H1 (cell line): ENCODE data around the gene ASB8. TPM values are rescaled to one million over a fixed set of nuclear protein-coding genes. Genes with fewer than 3 reads are reported as not detected.

Experiments used
- CTCF ChIA-PET: fragments of 300-600 bp; sonication (Branson Sonifier 250); formaldehyde crosslinking; loops from one replicate; lab custom pipeline; 2021; ENCODE audit not compliant: partially characterized antibody; lab: Charles Lee
- POLR2A ChIA-PET: fragments of 300-600 bp; sonication (Branson Sonifier 250); formaldehyde crosslinking; loops from one replicate; lab custom pipeline; 2021; ENCODE audit warnings: inconsistent platforms; ENCODE audit not compliant: partially characterized antibody; lab: Charles Lee
- DNase-seq, 2 experiments: peaks; one replicate each; pipeline versions ENCODE4 v3.0.0 to v3.0.0-alpha.2; 2010 to 2022; ENCODE audit warnings: low spot score in 2 of 2, low read depth in 1 of 2, mixed read lengths in 1 of 2
- FAIRE-seq: peaks from 2 replicates; lab custom pipeline; 2011; peaks lifted over from hg19 to GRCh38; lab: Jason Lieb, UNC
- H2AFZ ChIP-seq: 2 replicates; pipeline ENCODE4 v1.8.1; 2012; ENCODE audit warnings: low read length, inconsistent platforms
- H2AK5ac ChIP-seq: 2 replicates; pipeline ENCODE4 v1.6.1; 2013; ENCODE audit warnings: low read depth, low read length
- H2BK120ac ChIP-seq: replicated peaks from 2 replicates; pipeline ENCODE3; 2013; ENCODE audit warnings: low read depth, low read length, inconsistent platforms
- H2BK12ac ChIP-seq: 2 replicates; pipeline ENCODE4 v1.6.1; 2013; ENCODE audit warnings: low read depth, low read length
- H2BK15ac ChIP-seq: 2 replicates; pipeline ENCODE4 v1.6.1; 2013; ENCODE audit warnings: low read length
- H2BK20ac ChIP-seq: 2 replicates; pipeline ENCODE4 v1.6.1; 2013; ENCODE audit warnings: low read length
- H2BK5ac ChIP-seq: 2 replicates; pipeline ENCODE4 v1.6.1; 2013; ENCODE audit warnings: low read depth, low read length
- H3K14ac ChIP-seq: 2 replicates; pipeline ENCODE4 v1.6.1; 2013; ENCODE audit warnings: inconsistent platforms; ENCODE audit not compliant: insufficient read length
- H3K18ac ChIP-seq: 2 replicates; pipeline ENCODE4 v1.6.1; 2013; ENCODE audit warnings: low read length; ENCODE audit errors: extremely low read depth
- H3K23ac ChIP-seq: 2 replicates; pipeline ENCODE4 v1.6.1; 2013; ENCODE audit warnings: inconsistent platforms; ENCODE audit not compliant: insufficient read length
- H3K23me2 ChIP-seq: 2 replicates; pipeline ENCODE4 v1.6.1; 2013; ENCODE audit warnings: low read depth, low read length
- H3K27ac ChIP-seq: 2 replicates; pipeline ENCODE4 v1.6.1; 2011; ENCODE audit warnings: low read depth, low read length, inconsistent platforms
- H3K27me3 ChIP-seq, 4 experiments: replicated peaks in 1 of 4; 1 replicate in 1 of 4; 2 replicates in 3 of 4; pipeline versions ENCODE4 v1.6.1 to v1.8.1; 2011 to 2013; ENCODE audit warnings: low read length in 3 of 4, mild to moderate bottlenecking in 3 of 4, inconsistent platforms in 2 of 4, mixed read lengths in 2 of 4, moderate library complexity in 1 of 4; ENCODE audit not compliant: control insufficient read depth in 3 of 4, insufficient read depth in 3 of 4; ENCODE audit errors: extremely low read depth in 1 of 4
- H3K36me3 ChIP-seq, 4 experiments: 2 replicates each; pipeline versions ENCODE4 v1.6.1 to v1.8.1; 2011 to 2013; ENCODE audit warnings: mild to moderate bottlenecking in 4 of 4, low read length in 3 of 4, moderate library complexity in 2 of 4, control low read depth in 1 of 4, inconsistent platforms in 1 of 4; ENCODE audit not compliant: insufficient read depth in 4 of 4, control insufficient read depth in 2 of 4
- H3K4ac ChIP-seq: replicated peaks from 2 replicates; pipeline ENCODE3; 2013; ENCODE audit warnings: low read length, low read depth, mixed read lengths, inconsistent platforms; ENCODE audit not compliant: insufficient read length
- H3K4me1 ChIP-seq, 4 experiments: replicated peaks in 1 of 4; 1 replicate in 1 of 4; 2 replicates in 3 of 4; pipeline versions ENCODE4 v1.6.1 to v1.8.1; 2011 to 2013; ENCODE audit warnings: low read length in 3 of 4, inconsistent platforms in 2 of 4, mixed read lengths in 1 of 4; ENCODE audit not compliant: insufficient read depth in 4 of 4, control insufficient read depth in 3 of 4
- H3K4me2 ChIP-seq, 2 experiments: 2 replicates each; pipeline versions ENCODE4 v1.6.1 to v1.8.1; 2011 to 2013; ENCODE audit warnings: low read depth in 2 of 2, low read length in 2 of 2, control low read depth in 1 of 2, inconsistent platforms in 1 of 2, mild to moderate bottlenecking in 1 of 2; ENCODE audit not compliant: insufficient read depth in 1 of 2
- H3K4me3 ChIP-seq, 4 experiments: fragments of 200-600, 300-600 bp in 1 of 4; sonication (generic), shearing (Covaris generic), sonication (Bioruptor Twin) in 1 of 4; 2 replicates each; pipeline versions ENCODE4 v1.5.1 to v1.8.1; 2011 to 2016; ENCODE audit warnings: low read length in 4 of 4, low read depth in 3 of 4, control low read depth in 2 of 4, inconsistent platforms in 2 of 4, mild to moderate bottlenecking in 2 of 4, mixed read lengths in 1 of 4, moderate library complexity in 1 of 4; ENCODE audit not compliant: insufficient read depth in 2 of 4; ENCODE audit errors: extremely low read depth in 1 of 4
- H3K56ac ChIP-seq: replicated peaks from 2 replicates; pipeline ENCODE3; 2013; ENCODE audit warnings: low read depth, mild to moderate bottlenecking, mixed read lengths, low read length, inconsistent platforms; ENCODE audit not compliant: insufficient read length
- H3K79me1 ChIP-seq: 2 replicates; pipeline ENCODE4 v1.6.1; 2013; ENCODE audit warnings: low read depth, low read length, control low read depth
- H3K79me2 ChIP-seq, 2 experiments: 2 replicates each; pipeline versions ENCODE4 v1.6.1 to v1.8.1; 2012 to 2013; ENCODE audit warnings: low read length in 2 of 2, mild to moderate bottlenecking in 2 of 2, inconsistent platforms in 1 of 2; ENCODE audit not compliant: insufficient read depth in 2 of 2, control insufficient read depth in 1 of 2
- H3K9ac ChIP-seq, 4 experiments: replicated peaks in 1 of 4; 1 replicate in 1 of 4; 2 replicates in 3 of 4; pipeline versions ENCODE4 v1.6.1 to v1.8.1; 2011 to 2013; ENCODE audit warnings: low read depth in 3 of 4, low read length in 3 of 4, control low read depth in 2 of 4, mild to moderate bottlenecking in 2 of 4, moderate library complexity in 2 of 4, inconsistent platforms in 1 of 4; ENCODE audit errors: extremely low read depth in 1 of 4
- H3K9me3 ChIP-seq, 2 experiments: 2 replicates each; pipeline versions ENCODE4 v1.6.1 to v1.8.1; 2012 to 2013; ENCODE audit warnings: mild to moderate bottlenecking in 2 of 2, moderate library complexity in 2 of 2, control low read depth in 1 of 2, inconsistent platforms in 1 of 2, low read depth in 1 of 2, low read length in 1 of 2, mixed read lengths in 1 of 2; ENCODE audit not compliant: insufficient read depth in 2 of 2
- H4K20me1 ChIP-seq, 2 experiments: replicated peaks in 1 of 2; 2 replicates each; pipeline versions ENCODE3 to v1.8.1; 2011 to 2013; ENCODE audit warnings: inconsistent platforms in 2 of 2, low read length in 2 of 2, mild to moderate bottlenecking in 1 of 2; ENCODE audit not compliant: insufficient read depth in 2 of 2, control insufficient read depth in 1 of 2
- H4K5ac ChIP-seq: 2 replicates; pipeline ENCODE4 v1.6.1; 2013; ENCODE audit warnings: low read length, low read depth, mixed read lengths, inconsistent platforms; ENCODE audit not compliant: insufficient read length
- H4K8ac ChIP-seq: 2 replicates; pipeline ENCODE4 v1.8.0; 2013; ENCODE audit warnings: mild to moderate bottlenecking, moderate library complexity, low read length, inconsistent platforms; ENCODE audit not compliant: insufficient read depth; ENCODE audit errors: extremely low read depth
- H4K91ac ChIP-seq: replicated peaks from 2 replicates; pipeline ENCODE3; 2013; ENCODE audit warnings: low read length, mixed read lengths, inconsistent platforms; ENCODE audit not compliant: insufficient read length
- BRCA1 ChIP-seq: IDR thresholded peaks from 2 replicates; pipeline ENCODE4 v1.6.1; 2012; ENCODE audit warnings: low read depth, low read length, improper control_type of control experiment
- E2F6 ChIP-seq: IDR thresholded peaks from 2 replicates; pipeline ENCODE4 v1.6.1; 2012; ENCODE audit warnings: inconsistent platforms
- EGR1 ChIP-seq: IDR thresholded peaks from 2 replicates; pipeline ENCODE4 v1.6.1; 2011; ENCODE audit warnings: low read depth, low read length, borderline replicate concordance
- GABPA ChIP-seq: IDR thresholded peaks from 2 replicates; pipeline ENCODE4 v1.6.1; 2011; ENCODE audit warnings: mild to moderate bottlenecking, low read length, moderate library complexity, borderline replicate concordance; ENCODE audit not compliant: insufficient read depth
- JUND ChIP-seq: IDR thresholded peaks from 2 replicates; pipeline ENCODE4 v1.6.1; 2011; ENCODE audit warnings: mild to moderate bottlenecking, improper control_type of control experiment, low read length
- KDM1A ChIP-seq: fragments of 200-600, 300-600 bp; sonication (generic); IDR thresholded peaks from 2 replicates; pipeline ENCODE4 v1.7.1; 2016; ENCODE audit warnings: mild to moderate bottlenecking, low read length, borderline replicate concordance
- KDM4A ChIP-seq: IDR thresholded peaks from one replicate; pipeline ENCODE4 v1.7.1; 2012; ENCODE audit warnings: low read depth, mild to moderate bottlenecking, moderate library complexity, low read length, inconsistent platforms; ENCODE audit not compliant: severe bottlenecking
- RBBP5 ChIP-seq: IDR thresholded peaks from 2 replicates; pipeline ENCODE4 v1.7.1; 2012; ENCODE audit warnings: low read depth, mild to moderate bottlenecking, inconsistent platforms, low read length, moderate library complexity, borderline replicate concordance
- RNF2 ChIP-seq: fragments of 200-900, 300-1000 bp; sonication (generic); IDR thresholded peaks from 2 replicates; pipeline ENCODE4 v1.7.1; 2016; ENCODE audit warnings: borderline replicate concordance, low read depth, mild to moderate bottlenecking, antibody characterized with exemption, low read length; ENCODE audit not compliant: poor library complexity, severe bottlenecking; ENCODE audit errors: missing control alignments
- SIX5 ChIP-seq: IDR thresholded peaks from 2 replicates; pipeline ENCODE4 v1.6.1; 2011; ENCODE audit warnings: mild to moderate bottlenecking, low read depth, low read length
- SUZ12 ChIP-seq: fragments of 200-600 bp; sonication (generic); IDR thresholded peaks from 2 replicates; pipeline ENCODE4 v1.6.1; 2012; ENCODE audit warnings: mild to moderate bottlenecking, inconsistent platforms, low read length, moderate library complexity, mixed read lengths
- WGBS, 2 experiments: shearing (Covaris generic) in 1 of 2; methylation state at CpG; one replicate each; pipeline versions ENCODE4 v1.1.6 to v1.1.7; 2013 to 2015; ENCODE audit warnings: low lambda C conversion rate in 2 of 2, mixed read lengths in 2 of 2, inconsistent platforms in 1 of 2, low coverage in 1 of 2, missing lambda C conversion rate in 1 of 2; ENCODE audit not compliant: insufficient replicate concordance in 2 of 2, insufficient coverage in 1 of 2, insufficient read length in 1 of 2; ENCODE audit errors: extremely low coverage in 1 of 2, missing lambda C conversion rate in 1 of 2; 5-methylcytosine and 5-hydroxymethylcytosine counted together
- polyA plus RNA-seq, 7 experiments: library from polyadenylated mRNA; depleted of rRNA in 3 of 7; stranded (reverse) in 5 of 7; unstranded in 2 of 7; fragments of >200 nt in 5 of 7; fragments of 200-250 nt in 2 of 7; gene quantifications; 1 replicate in 5 of 7; 2 replicates in 1 of 7; 4 replicates in 1 of 7; pipeline versions ENCODE4 v1.2.1 to v1.2.3, GENCODE V29; 2011 to 2013; ENCODE audit warnings: missing spikeins in 2 of 7, mixed read lengths in 2 of 7
- total RNA-seq: library from RNA; stranded (reverse); fragmentation: NEBNext Ultra II Directional; extraction: Animal tissue kit (Norgen Biotek cat#: 25700); gene quantifications from 2 replicates; pipeline ENCODE4 v1.2.1, GENCODE V29; 2021

ASB8 gene
- total and polyA plus RNA-seq, 2 of the 8 experiments (the other 6 are each of a cell fraction or from before 2014, with no cell fraction given): 3.8 to 8.3 TPM

GRCh38 chr12:48183876-48184548 is 26.7 kb upstream of the ASB8 start:
- Histone ChIP-seq H4K5ac (no peak overlapping the region), H3K27me3 (peaks cover 8 to 39% (median 25%) of the 10 kb centered on the region in 4 experiments), H2BK12ac (peak overlapping the region; percentile 30; the same call in 1 of the 2 replicates), H2BK20ac (no peak overlapping the region), H3K36me3 (no peaks in the 10 kb centered on the region), H3K79me1 (no peaks in the 10 kb centered on the region), H2BK120ac (no peak overlapping the region), H3K79me2 (no peaks in the 10 kb centered on the region), H3K4me2 (peak overlapping the region; percentile 94 to 97), H3K23ac (no peak overlapping the region), H4K91ac (no peak overlapping the region), H3K56ac (no peak overlapping the region), H3K14ac (no peak overlapping the region), H2BK5ac (no peak overlapping the region), H3K18ac (no peak overlapping the region), H2AFZ (peak overlapping the region; percentile 96; the same call in 1 of the 2 replicates), H3K23me2 (peaks cover 14% of the 10 kb centered on the region; the same call in 1 of the 2 replicates), H3K9me3 (no peaks in the 10 kb centered on the region; a peak in 1 of 4 replicates), H3K9ac (no peak overlapping the region), H3K4me1 (peaks cover 6 to 20% (median 11%) of the 10 kb centered on the region in 4 experiments; a peak in 6 of 7 replicates), H3K4ac (no peak overlapping the region), H4K20me1 (no peaks in the 10 kb centered on the region), H2AK5ac (no peak overlapping the region), H3K27ac (no peak overlapping the region), H3K4me3 (peak overlapping the region; percentile 35 to 80 (median 72)), H2BK15ac (no peak overlapping the region), H4K8ac (peak overlapping the region; percentile 91)
- CTCF ChIA-PET: interaction anchor here (1.3 to 6.5 kb wide), 5 partner anchors 13 to 434 kb away, joined by 4 to 63 read pairs (median 5); no protein-coding TSS in a partner anchor
- 5% methylated on average over 26 of the region's 61 CpGs; no CpG with 5 or more reads in 1 of the 2 experiments for WGBS, 2 experiments
- POLR2A ChIA-PET: interaction anchor here (0.6 to 1.6 kb wide), 9 partner anchors 10 to 256 kb away, joined by 3 to 8 read pairs (median 3); partner anchors contain the start of gene ASB8
- FAIRE-seq (no peak), DNase-seq (peak in 1 of 2 experiments; percentile 60)
- TF ChIP-seq RBBP5 (no peak), KDM1A (no peak), SUZ12 (peak; percentile 82; the same call in 1 of the 2 replicates), E2F6 (peak; percentile 72), RNF2 (peak; percentile 63), JUND (no peak), SIX5 (no peak), GABPA (no peak), KDM4A (peak; percentile 88), BRCA1 (no peak), EGR1 (no peak)
